Measurements from ENCODE around the gene SLC4A5.
"Not testable (repeated sequence)": the region's sequence is repeated elsewhere in the genome, so short reads cannot be mapped to it uniquely, and the experiment has no call there.

The SLC4A5 gene

DNA sequence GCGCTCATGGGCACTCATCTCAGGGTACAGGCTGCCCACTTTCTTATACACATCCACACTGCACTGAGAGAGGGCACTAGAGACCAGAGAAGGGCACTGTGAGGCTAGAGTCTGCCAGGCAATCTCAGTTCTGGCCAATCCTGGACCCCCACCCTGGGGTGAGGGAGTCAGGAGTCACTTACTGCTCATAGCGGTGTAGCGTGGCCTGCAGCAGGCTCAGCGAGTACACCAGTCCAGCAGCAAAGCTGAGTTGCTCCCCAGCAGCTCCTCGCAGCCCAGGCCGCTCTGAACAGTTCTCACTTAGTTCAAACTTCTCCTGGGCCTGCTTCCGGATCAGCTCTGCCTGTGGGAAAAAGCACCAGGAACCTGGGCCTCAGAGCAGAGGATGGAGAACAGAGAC, 24.6 kb upstream of the SLC4A5 start:
- no peak for DNase-seq (ENCODE audit: low read depth, low spot score)

DNA sequence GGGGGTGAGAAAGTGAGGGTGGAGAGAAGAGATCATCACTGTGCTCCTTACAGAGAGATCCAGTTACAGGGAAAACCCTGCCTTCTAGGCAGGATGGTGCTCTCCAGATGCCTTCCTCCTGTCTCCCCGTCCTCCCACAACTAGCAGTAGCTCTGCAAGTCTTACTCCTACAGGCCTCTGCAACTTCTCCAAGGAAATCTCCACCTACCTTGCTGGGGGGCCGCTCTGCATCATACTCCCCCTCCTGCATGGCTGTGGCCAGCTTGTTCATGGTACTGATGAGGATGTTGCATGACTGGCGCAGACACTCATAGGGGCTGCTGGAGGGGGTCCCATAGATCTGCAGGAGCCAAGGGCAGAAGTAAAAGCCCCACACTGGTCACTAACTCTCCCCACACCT, 22.8 kb upstream of the SLC4A5 start:
- DNase-seq (ENCODE audit: low read depth, low spot score): no peak

- no peak for DNase-seq (ENCODE audit: low read depth, low spot score)
These were observed 21.6 kb upstream of the SLC4A5 start for GRCh38 chr2:74364533-74365505.

DNA sequence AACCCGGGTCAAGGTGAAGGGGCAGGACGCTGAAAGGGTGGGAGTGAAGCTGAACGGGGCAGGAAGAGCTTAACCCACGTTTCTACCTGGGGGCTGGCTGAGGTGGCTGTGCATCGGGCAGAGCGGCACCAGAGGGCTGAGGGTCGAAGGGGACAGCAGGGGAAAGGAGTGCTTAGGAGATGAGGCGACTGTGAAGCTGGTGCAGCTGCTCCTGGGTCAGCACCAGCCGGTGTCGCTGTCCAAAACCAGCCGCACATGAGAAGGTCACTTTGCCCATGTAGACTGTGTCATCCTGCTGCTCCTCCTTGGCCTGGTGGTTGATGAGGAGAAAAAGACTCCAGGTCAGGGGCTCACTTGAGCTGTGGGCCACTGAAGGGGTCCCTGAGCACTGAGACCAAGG, 18.1 kb upstream of the SLC4A5 start:
- no peak for DNase-seq (ENCODE audit: low read depth, low spot score)

DNA sequence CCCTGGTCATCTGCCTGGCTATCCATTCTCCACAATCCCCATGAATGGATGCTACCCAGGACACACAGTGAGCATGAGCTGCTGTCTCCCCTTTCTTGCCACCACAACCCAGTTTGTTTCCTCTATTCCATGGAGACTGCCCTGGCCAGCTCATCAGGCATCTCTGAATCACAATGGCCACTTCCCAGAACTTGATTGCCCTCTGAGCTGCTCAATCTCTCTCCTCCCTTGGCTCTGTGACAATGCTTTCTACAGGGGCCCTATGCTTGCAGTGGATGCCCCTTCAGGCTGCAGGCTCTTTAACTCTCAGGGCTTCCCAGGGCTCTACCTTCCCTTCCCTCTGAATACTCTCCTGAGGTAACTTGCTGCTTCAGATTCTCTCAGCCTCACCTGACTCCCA, 14.4 kb upstream of the SLC4A5 start:
- DNase-seq (ENCODE audit: low read depth, low spot score): no peak

GRCh38 chr2:74349889-74350288, 6.7 kb upstream of the SLC4A5 start:
- no peak for DNase-seq (ENCODE audit: low read depth, low spot score)

GRCh38 chr2:74347742-74348141, 4.5 kb upstream of the SLC4A5 start:
- no peak for DNase-seq (ENCODE audit: low read depth, low spot score)

DNA sequence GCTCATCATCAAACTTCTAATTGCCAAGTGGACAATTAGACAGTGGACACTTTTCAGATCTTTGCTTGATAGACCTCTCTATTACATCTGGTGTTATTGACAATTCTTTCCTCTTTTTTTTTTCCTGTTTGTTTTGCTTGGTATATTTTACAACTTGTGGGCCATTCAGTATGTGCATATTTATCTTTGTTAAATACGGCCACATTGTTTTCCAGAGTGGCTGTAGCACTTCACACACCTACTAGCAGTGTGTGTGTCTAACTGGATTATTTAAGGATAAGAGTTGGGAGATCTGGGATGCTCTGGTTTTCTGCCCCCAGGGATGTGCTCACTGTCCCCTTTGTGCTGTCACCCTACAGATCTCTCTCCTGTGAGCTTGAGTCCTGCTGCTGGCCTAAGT, 4.1 kb upstream of the SLC4A5 start:
- DNase-seq (ENCODE audit: low read depth, low spot score): no peak

DNA sequence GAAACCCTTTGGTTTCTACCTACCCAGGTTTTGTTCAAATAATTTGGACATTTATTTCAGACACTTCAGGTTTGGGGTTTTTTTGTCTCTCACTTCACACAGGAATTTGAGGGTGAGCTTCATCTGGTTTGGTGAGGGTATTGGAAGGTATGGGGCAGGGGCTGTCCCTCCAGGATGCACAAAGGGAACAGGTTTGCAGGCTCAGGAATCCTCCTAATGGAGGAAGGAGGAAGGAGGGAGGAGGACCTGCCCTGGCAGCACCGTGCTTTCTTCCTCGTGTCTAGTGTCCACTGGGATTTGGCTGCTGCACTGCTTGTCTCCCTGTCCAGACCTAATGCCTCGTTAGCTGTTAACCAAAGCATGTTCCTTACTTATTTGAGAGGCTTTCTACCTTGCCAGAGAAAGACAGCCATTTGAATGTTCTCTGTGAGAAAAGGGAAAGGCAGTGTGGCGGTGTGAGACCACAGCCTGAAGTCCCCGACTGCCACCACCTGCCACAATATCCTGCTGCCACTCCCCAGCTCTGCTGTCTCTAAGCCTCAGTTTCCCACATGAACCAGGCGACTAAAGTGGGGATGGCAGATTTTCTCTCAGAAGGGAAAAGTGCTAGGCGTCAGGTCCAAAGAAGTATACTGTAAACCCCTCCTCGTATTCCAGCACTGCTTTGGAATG, 2.2 kb upstream of the SLC4A5 start:
- no peak for DNase-seq (ENCODE audit: low read depth, low spot score)

GRCh38 chr2:74336227-74336626, 7.0 kb downstream of the SLC4A5 start:
- not testable (repeated sequence) for DNase-seq (ENCODE audit: low read depth, low spot score)

- peak; percentile 58 for DNase-seq (ENCODE audit: low read depth, low spot score)
These were observed 8.3 kb downstream of the SLC4A5 start for GRCh38 chr2:74334931-74335333.

- DNase-seq (ENCODE audit: low read depth, low spot score): no peak
These were observed 9.2 kb downstream of the SLC4A5 start for GRCh38 chr2:74333896-74334586.

DNA sequence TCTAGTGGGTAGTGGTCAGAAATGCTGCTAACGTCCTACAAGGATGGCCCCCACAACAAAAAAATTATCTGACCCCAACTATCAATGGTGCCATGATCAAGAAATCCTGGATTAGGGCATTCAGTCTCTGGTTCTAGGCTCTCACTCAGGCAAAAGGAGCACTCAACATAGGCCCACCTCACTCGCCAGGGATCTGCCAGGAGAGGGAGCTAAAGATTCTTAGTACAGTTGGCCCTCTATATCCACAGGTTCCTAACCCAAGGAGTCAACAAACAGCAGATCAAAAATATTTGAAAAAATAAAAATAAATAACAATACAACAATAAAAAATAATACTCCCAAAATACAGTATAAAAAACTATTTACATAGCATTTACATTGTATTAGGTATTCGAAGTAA, 10.0 kb downstream of the SLC4A5 start:
- no peak for DNase-seq (ENCODE audit: low read depth, low spot score)

DNA sequence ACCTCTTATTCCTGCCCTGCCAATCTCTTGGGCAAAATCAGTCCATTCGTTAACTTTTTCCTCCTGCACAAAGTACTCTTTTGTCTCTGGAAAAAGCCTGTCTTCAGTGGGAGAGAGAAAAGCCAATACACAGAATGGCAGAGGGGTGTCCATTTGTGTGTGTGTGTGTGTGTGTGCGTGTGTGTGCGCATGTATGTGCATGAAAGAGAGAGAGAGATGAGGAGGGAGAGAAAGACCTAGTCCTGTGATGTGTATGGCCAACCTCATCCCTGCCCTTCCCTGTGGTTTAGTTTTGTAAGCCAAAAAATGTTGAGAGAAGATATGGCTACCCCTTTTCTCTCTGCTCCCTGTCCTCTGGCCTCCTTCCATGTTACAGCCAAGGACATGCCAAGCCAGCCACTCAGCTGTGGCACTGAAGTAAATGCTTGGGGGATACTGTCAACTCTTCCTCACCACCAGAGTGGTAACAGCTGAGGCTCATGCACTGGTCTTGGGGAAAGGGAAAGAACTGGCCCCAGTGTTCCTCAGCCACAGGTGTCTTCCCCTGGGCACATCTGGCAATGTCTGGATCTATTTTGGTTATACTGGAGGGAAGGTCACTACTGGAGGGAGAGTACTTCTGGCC, 10.6 kb downstream of the SLC4A5 start:
- no peak for DNase-seq (ENCODE audit: low read depth, low spot score)

- no peak for DNase-seq (ENCODE audit: low read depth, low spot score)
These were observed 14.6 kb downstream of the SLC4A5 start for GRCh38 chr2:74328573-74328972.

DNA sequence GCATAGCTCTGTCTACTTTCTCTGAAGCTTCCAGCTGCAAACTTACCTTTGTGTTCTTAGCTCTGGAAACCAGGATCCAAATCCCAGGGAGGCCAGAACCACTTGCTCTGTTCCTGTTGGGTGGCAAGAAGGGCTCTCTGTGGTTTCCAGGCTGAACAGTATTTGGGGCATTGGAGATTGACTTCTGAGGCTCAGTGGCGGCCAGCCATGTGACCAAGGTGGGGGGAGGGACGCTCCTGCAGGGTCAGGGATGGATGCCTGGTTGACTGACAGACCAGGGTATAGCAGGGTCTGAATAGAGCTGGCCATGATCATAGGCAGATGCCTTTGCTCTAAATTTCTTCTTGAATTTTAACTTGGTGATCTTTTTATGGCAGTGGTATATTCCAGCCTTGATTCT, 15.1 kb downstream of the SLC4A5 start:
- no peak for DNase-seq (ENCODE audit: low read depth, low spot score)

- no peak for DNase-seq (ENCODE audit: low read depth, low spot score)
These were observed 15.6 kb downstream of the SLC4A5 start for GRCh38 chr2:74327627-74328026.

DNA sequence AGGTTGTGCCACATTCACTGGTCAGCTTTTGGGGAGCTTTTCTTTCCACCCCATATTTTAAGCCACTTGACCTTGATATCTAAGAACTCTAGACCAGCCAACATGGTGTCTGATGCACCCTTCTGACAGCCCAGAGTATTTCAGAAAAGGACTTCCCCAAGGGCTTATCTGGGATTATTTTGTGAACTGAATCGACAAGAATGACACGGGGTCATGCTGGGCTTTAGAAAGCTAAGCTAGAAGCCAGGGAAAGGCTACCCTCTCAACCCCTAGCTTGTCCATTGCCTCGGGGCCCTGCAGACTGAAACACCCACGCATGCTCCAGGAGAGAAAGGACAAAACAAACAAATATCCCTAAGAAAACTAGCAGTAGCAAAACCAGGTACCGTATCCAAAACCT, 16.0 kb downstream of the SLC4A5 start:
- no peak for DNase-seq (ENCODE audit: low read depth, low spot score)

GRCh38 chr2:74325815-74326214, 17.4 kb downstream of the SLC4A5 start:
- DNase-seq (ENCODE audit: low read depth, low spot score): no peak

GRCh38 chr2:74321737-74322136, 21.5 kb downstream of the SLC4A5 start:
- DNase-seq (ENCODE audit: low read depth, low spot score): no peak

DNA sequence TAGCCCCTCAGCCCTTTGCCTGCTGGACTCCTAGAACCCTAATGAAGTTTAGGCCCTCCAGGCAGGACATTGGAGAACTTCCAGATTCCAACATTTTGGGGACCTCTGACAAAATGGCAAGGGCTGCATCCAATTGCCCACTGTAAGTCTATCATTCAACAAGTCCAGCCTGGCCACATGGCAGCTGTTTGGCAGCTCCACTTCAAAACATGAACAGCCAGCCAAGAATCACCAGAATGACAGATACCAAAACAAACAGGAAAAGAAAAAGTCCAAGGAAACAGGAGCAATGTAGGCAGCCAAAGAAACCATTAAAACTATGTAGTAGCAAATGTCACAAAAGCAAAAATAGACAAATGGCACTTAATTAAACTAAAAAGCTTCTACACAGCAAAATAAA, 25.5 kb downstream of the SLC4A5 start:
- DNase-seq (ENCODE audit: low read depth, low spot score): no peak
